ENCODE measurements around the gene SPOCK3.

Gene SPOCK3

GRCh38 chr4:166839615-166840251, 394.6 kb downstream of the SPOCK3 start:
- no peak overlapping the region for H3K9ac ChIP-seq (ENCODE audit: insufficient read length, low read depth)
- no peak overlapping the region for H3K4me3 ChIP-seq (ENCODE audit: insufficient read length, low read depth)
- DNase-seq (ENCODE audit: low read depth, low spot score) = no peak
- H3K27me3 ChIP-seq (ENCODE audit: insufficient read depth, insufficient read length) = no peaks in the 10 kb centered on the region
- no peaks in the 10 kb centered on the region for H3K36me3 ChIP-seq (ENCODE audit: insufficient read depth, insufficient read length, low read length)
- no peaks in the 10 kb centered on the region for H3K9me3 ChIP-seq (ENCODE audit: insufficient read depth, low read length)
- H3K4me1 ChIP-seq (ENCODE audit: insufficient read depth, insufficient read length) = no peaks in the 10 kb centered on the region
- TF ChIP-seq ZNF274 (IDR thresholded peaks at IDR 0.05; ENCODE audit: low read depth, low read length) (no peak), SUZ12 (IDR thresholded peaks at IDR 0.05; ENCODE audit: extremely low read depth, insufficient read depth, insufficient read length) (no peak), YY1 (IDR thresholded peaks at IDR 0.05; ENCODE audit: insufficient read depth, insufficient read length) (no peak)

GRCh38 chr4:166838975-166839614, 395.2 kb downstream of the SPOCK3 start:
- no peak for DNase-seq (ENCODE audit: low read depth, low spot score)
- Histone ChIP-seq H3K9ac (ENCODE audit: insufficient read length, low read depth) (no peak overlapping the region), H3K9me3 (ENCODE audit: insufficient read depth, low read length) (no peaks in the 10 kb centered on the region), H3K4me1 (ENCODE audit: insufficient read depth, insufficient read length) (no peaks in the 10 kb centered on the region), H3K36me3 (ENCODE audit: insufficient read depth, insufficient read length, low read length) (no peaks in the 10 kb centered on the region), H3K4me3 (ENCODE audit: insufficient read length, low read depth) (no peak overlapping the region), H3K27me3 (ENCODE audit: insufficient read depth, insufficient read length) (no peaks in the 10 kb centered on the region)
- TF ChIP-seq YY1 (IDR thresholded peaks at IDR 0.05; ENCODE audit: insufficient read depth, insufficient read length) (no peak), ZNF274 (IDR thresholded peaks at IDR 0.05; ENCODE audit: low read depth, low read length) (no peak), SUZ12 (IDR thresholded peaks at IDR 0.05; ENCODE audit: extremely low read depth, insufficient read depth, insufficient read length) (no peak)

- Histone ChIP-seq H3K9me3 (ENCODE audit: insufficient read depth, low read length) (no peaks in the 10 kb centered on the region), H3K36me3 (ENCODE audit: insufficient read depth, insufficient read length, low read length) (no peaks in the 10 kb centered on the region), H3K4me3 (ENCODE audit: insufficient read length, low read depth) (no peak overlapping the region), H3K27me3 (ENCODE audit: insufficient read depth, insufficient read length) (no peaks in the 10 kb centered on the region), H3K4me1 (ENCODE audit: insufficient read depth, insufficient read length) (no peaks in the 10 kb centered on the region), H3K9ac (ENCODE audit: insufficient read length, low read depth) (no peak overlapping the region)
- TF ChIP-seq SUZ12 (IDR thresholded peaks at IDR 0.05; ENCODE audit: extremely low read depth, insufficient read depth, insufficient read length) (no peak), YY1 (IDR thresholded peaks at IDR 0.05; ENCODE audit: insufficient read depth, insufficient read length) (no peak), ZNF274 (IDR thresholded peaks at IDR 0.05; ENCODE audit: low read depth, low read length) (no peak)
- DNase-seq (ENCODE audit: low read depth, low spot score) = no peak
These were observed 397.4 kb downstream of the SPOCK3 start for GRCh38 chr4:166836865-166837264.

GRCh38 chr4:166827629-166828028, 406.7 kb downstream of the SPOCK3 start:
- Histone ChIP-seq H3K36me3 (ENCODE audit: insufficient read depth, insufficient read length, low read length) (no peaks in the 10 kb centered on the region), H3K4me3 (ENCODE audit: insufficient read length, low read depth) (no peak overlapping the region), H3K9ac (ENCODE audit: insufficient read length, low read depth) (no peak overlapping the region), H3K27me3 (ENCODE audit: insufficient read depth, insufficient read length) (no peaks in the 10 kb centered on the region), H3K4me1 (ENCODE audit: insufficient read depth, insufficient read length) (no peaks in the 10 kb centered on the region), H3K9me3 (ENCODE audit: insufficient read depth, low read length) (no peaks in the 10 kb centered on the region)
- no peak for TF ChIP-seq ZNF274 (IDR thresholded peaks at IDR 0.05; ENCODE audit: low read depth, low read length)
- TF ChIP-seq YY1 (IDR thresholded peaks at IDR 0.05; ENCODE audit: insufficient read depth, insufficient read length) = no peak
- TF ChIP-seq SUZ12 (IDR thresholded peaks at IDR 0.05; ENCODE audit: extremely low read depth, insufficient read depth, insufficient read length) = no peak
- no peak for DNase-seq (ENCODE audit: low read depth, low spot score)

- TF ChIP-seq YY1 (IDR thresholded peaks at IDR 0.05; ENCODE audit: insufficient read depth, insufficient read length) = no peak
- TF ChIP-seq SUZ12 (IDR thresholded peaks at IDR 0.05; ENCODE audit: extremely low read depth, insufficient read depth, insufficient read length) = no peak
- no peak for TF ChIP-seq ZNF274 (IDR thresholded peaks at IDR 0.05; ENCODE audit: low read depth, low read length)
These were observed 407.1 kb downstream of the SPOCK3 start for GRCh38 chr4:166827167-166827566.

GRCh38 chr4:166823848-166824247, 410.4 kb downstream of the SPOCK3 start:
- no peak for DNase-seq (ENCODE audit: low read depth, low spot score)
- TF ChIP-seq YY1 (IDR thresholded peaks at IDR 0.05; ENCODE audit: insufficient read depth, insufficient read length) (no peak), SUZ12 (IDR thresholded peaks at IDR 0.05; ENCODE audit: extremely low read depth, insufficient read depth, insufficient read length) (no peak), ZNF274 (IDR thresholded peaks at IDR 0.05; ENCODE audit: low read depth, low read length) (no peak)
- Histone ChIP-seq H3K4me1 (ENCODE audit: insufficient read depth, insufficient read length) (no peaks in the 10 kb centered on the region), H3K36me3 (ENCODE audit: insufficient read depth, insufficient read length, low read length) (no peaks in the 10 kb centered on the region), H3K4me3 (ENCODE audit: insufficient read length, low read depth) (no peak overlapping the region), H3K27me3 (ENCODE audit: insufficient read depth, insufficient read length) (no peaks in the 10 kb centered on the region), H3K9me3 (ENCODE audit: insufficient read depth, low read length) (no peaks in the 10 kb centered on the region), H3K9ac (ENCODE audit: insufficient read length, low read depth) (no peak overlapping the region)

More at GRCh38 chr4:166827167-166827566, 407.1 kb downstream of the SPOCK3 start:
- Histone ChIP-seq H3K27me3 (ENCODE audit: insufficient read depth, insufficient read length) (no peaks in the 10 kb centered on the region), H3K4me1 (ENCODE audit: insufficient read depth, insufficient read length) (no peaks in the 10 kb centered on the region), H3K36me3 (ENCODE audit: insufficient read depth, insufficient read length, low read length) (no peaks in the 10 kb centered on the region), H3K9ac (ENCODE audit: insufficient read length, low read depth) (no peak overlapping the region), H3K9me3 (ENCODE audit: insufficient read depth, low read length) (no peaks in the 10 kb centered on the region), H3K4me3 (ENCODE audit: insufficient read length, low read depth) (no peak overlapping the region)
- DNase-seq (ENCODE audit: low read depth, low spot score) = no peak

- Histone ChIP-seq H3K4me1 (ENCODE audit: insufficient read depth, insufficient read length) (no peaks in the 10 kb centered on the region), H3K9ac (ENCODE audit: insufficient read length, low read depth) (no peak overlapping the region), H3K36me3 (ENCODE audit: insufficient read depth, insufficient read length, low read length) (no peaks in the 10 kb centered on the region), H3K4me3 (ENCODE audit: insufficient read length, low read depth) (no peak overlapping the region), H3K27me3 (ENCODE audit: insufficient read depth, insufficient read length) (no peaks in the 10 kb centered on the region), H3K9me3 (ENCODE audit: insufficient read depth, low read length) (no peaks in the 10 kb centered on the region)
- DNase-seq (ENCODE audit: low read depth, low spot score) = no peak
- TF ChIP-seq SUZ12 (IDR thresholded peaks at IDR 0.05; ENCODE audit: extremely low read depth, insufficient read depth, insufficient read length) = no peak
- no peak for TF ChIP-seq YY1 (IDR thresholded peaks at IDR 0.05; ENCODE audit: insufficient read depth, insufficient read length)
- no peak for TF ChIP-seq ZNF274 (IDR thresholded peaks at IDR 0.05; ENCODE audit: low read depth, low read length)
These were observed 411.2 kb downstream of the SPOCK3 start for GRCh38 chr4:166823126-166823525.

Data from NT2/D1 (cell line).